Esophagus squamous epithelium (tissue), 5 donors: ENCODE results near the gene TMEM63A. TPM values are rescaled to one million over a fixed set of nuclear protein-coding genes. Genes with fewer than 3 reads are reported as not detected.
A peak's percentile ranks its signal among the peaks of the same experiment; 100 is the strongest.

Experiments used
- DNase-seq: peaks from one replicate; lab custom pipeline; 2025; lab: John Stamatoyannopoulos, UW
- H3K27ac ChIP-seq, 4 donors: fragments of 200-600 bp; sonication (generic); one replicate each; pipeline ENCODE4 v1.5.1; 2016 to 2019; ENCODE audit warnings: mild to moderate bottlenecking in 1 of 4
- H3K27me3 ChIP-seq, 4 donors: fragments of 200-600 bp; sonication (generic); 1 replicate in 3 of 4; 2 replicates in 1 of 4; pipeline versions ENCODE4 v1.5.1 to v1.6.0; 2017 to 2021; ENCODE audit warnings: antibody characterized with exemption in 1 of 4
- H3K36me3 ChIP-seq, 3 donors: fragments of 200-600 bp; sonication (generic); one replicate each; pipeline ENCODE4 v1.5.1; 2016 to 2019
- H3K4me1 ChIP-seq, 3 donors: fragments of 200-600 bp; sonication (generic); one replicate each; pipeline ENCODE4 v1.5.1; 2017 to 2019
- H3K4me3 ChIP-seq, 4 donors: fragments of 200-600 bp; sonication (generic); 1 replicate in 3 of 4; 2 replicates in 1 of 4; pipeline ENCODE4 v1.5.1; 2016 to 2019; ENCODE audit warnings: mild to moderate bottlenecking in 2 of 4, moderate library complexity in 1 of 4
- H3K9me3 ChIP-seq, 3 donors: fragments of 200-600 bp; sonication (generic); one replicate each; pipeline ENCODE4 v1.5.1; 2016 to 2019
- POLR2A ChIP-seq, 4 donors: fragments of 450-650 bp; IDR thresholded peaks; one replicate each; pipeline ENCODE4 v1.6.1; 2017; ENCODE audit warnings: antibody characterized with exemption in 4 of 4, mild to moderate bottlenecking in 4 of 4, moderate library complexity in 3 of 4
- WGBS, 2 donors: methylation state at CpG; one replicate each; pipeline ENCODE4 v1.1.5; 2018; 5-methylcytosine and 5-hydroxymethylcytosine counted together
- intact Hi-C: fragments of 100-400 bp; cut with DNase I; formaldehyde crosslinking; loops from one replicate; pipeline ENCODE4 v1.15.0; 2022
- total RNA-seq, 4 donors: library from RNA; depleted of rRNA; stranded (reverse); fragments of >200 nt; gene quantifications; one replicate each; pipeline ENCODE4 v1.1.0, GENCODE V29; 2016
- TF ChIP-seq, protein P1 (sequence below), 6 experiments: fragments of 450-650 bp in 4 of 6; fragments of 200-600 bp in 2 of 6; sonication (generic) in 2 of 6; IDR thresholded peaks; one replicate each; pipeline ENCODE4 v1.5.1; 2016 to 2019; ENCODE audit warnings: antibody characterized with exemption in 6 of 6, mild to moderate bottlenecking in 4 of 6, moderate library complexity in 4 of 6
- donor health status: DM: yes; HTN: yes; CAD: no.

Gene TMEM63A
- total RNA-seq, 4 donors from 2014 or later: 9.8 to 27.1 (median 18.3) TPM

DNA sequence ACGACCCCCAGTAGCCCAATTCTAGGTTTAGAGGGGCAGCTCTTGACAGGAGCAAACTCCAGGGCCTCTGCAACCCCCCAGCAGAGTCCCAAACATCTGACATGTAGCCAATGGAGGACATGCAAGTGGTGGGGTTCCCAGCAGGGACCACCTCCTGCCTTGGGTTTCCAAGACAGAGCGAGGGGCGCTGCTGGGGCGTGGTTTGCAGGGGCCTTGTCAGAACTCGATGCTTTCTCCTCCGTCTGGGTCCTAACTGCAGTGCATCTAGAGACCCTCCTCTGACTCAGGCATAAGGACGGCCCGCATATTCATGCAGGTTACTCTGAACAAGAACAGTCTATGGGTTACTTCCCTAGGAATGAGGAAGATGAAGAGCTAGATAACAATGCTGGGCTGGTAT, 55.1 kb downstream of the TMEM63A start:
- H3K4me1 ChIP-seq: peaks cover 16 to 55% (median 37%) of the 10 kb centered on the region in 3 donors

DNA sequence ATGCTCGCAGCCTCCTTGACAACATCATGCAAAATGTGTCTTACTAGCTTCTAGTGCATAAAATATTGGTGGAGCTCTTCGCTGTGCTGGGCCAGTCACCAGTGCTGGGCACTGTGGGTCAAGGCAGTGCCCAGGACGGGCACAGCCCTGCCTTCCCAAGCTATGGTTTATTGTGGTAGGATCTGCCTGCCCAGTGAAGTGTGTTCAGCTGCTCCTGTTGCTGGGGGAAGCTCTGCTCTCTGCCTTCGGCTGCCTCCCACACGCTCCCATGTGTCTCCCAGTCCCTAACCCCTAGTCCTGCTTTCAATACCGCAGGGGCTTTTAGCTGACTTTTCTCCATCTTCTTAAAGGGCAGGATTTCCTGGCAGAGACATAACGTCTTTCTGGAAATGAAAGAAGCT, 56.6 kb downstream of the TMEM63A start:
- no peak overlapping the region for H3K4me3 ChIP-seq
- intact Hi-C loops: no loop called here
- no peaks in the 10 kb centered on the region for H3K9me3 ChIP-seq
- WGBS, 2 donors: 60 to 66% methylated on average over 5 of the region's 7 CpGs
- no peak for TF ChIP-seq POLR2A (IDR thresholded peaks at IDR 0.05)
- TF ChIP-seq, protein P1, sequence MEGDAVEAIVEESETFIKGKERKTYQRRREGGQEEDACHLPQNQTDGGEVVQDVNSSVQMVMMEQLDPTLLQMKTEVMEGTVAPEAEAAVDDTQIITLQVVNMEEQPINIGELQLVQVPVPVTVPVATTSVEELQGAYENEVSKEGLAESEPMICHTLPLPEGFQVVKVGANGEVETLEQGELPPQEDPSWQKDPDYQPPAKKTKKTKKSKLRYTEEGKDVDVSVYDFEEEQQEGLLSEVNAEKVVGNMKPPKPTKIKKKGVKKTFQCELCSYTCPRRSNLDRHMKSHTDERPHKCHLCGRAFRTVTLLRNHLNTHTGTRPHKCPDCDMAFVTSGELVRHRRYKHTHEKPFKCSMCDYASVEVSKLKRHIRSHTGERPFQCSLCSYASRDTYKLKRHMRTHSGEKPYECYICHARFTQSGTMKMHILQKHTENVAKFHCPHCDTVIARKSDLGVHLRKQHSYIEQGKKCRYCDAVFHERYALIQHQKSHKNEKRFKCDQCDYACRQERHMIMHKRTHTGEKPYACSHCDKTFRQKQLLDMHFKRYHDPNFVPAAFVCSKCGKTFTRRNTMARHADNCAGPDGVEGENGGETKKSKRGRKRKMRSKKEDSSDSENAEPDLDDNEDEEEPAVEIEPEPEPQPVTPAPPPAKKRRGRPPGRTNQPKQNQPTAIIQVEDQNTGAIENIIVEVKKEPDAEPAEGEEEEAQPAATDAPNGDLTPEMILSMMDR (IDR thresholded peaks at IDR 0.05): no peak
- H3K4me1 ChIP-seq: peaks cover 16 to 70% (median 47%) of the 10 kb centered on the region in 3 donors
- no peaks in the 10 kb centered on the region for H3K27me3 ChIP-seq
- peaks cover 2 to 56% (median 5%) of the 10 kb centered on the region in 3 donors for H3K36me3 ChIP-seq
- H3K27ac ChIP-seq: peak overlapping the region in 3 of 4 donors; percentile 19 to 62 (median 50)
- DNase-seq: no peak

More for the DNA sequence above, 55.1 kb downstream of the TMEM63A start:
- H3K4me3 ChIP-seq: no peak overlapping the region
- H3K27me3 ChIP-seq: no peaks in the 10 kb centered on the region
- WGBS, 2 donors: 66% methylated on average over 2 of the region's 8 CpGs; no CpG with 5 or more reads in 1 of the 2 donors
- intact Hi-C loops: no loop called here
- peak overlapping the region in 3 of 4 donors; percentile 5 to 48 (median 43) for H3K27ac ChIP-seq
- TF ChIP-seq, protein P1 (IDR thresholded peaks at IDR 0.05): no peak
- no peak for TF ChIP-seq POLR2A (IDR thresholded peaks at IDR 0.05)
- no peak for DNase-seq
- H3K36me3 ChIP-seq: peaks cover 14 to 68% (median 15%) of the 10 kb centered on the region in 3 donors
- H3K9me3 ChIP-seq: no peaks in the 10 kb centered on the region

DNA sequence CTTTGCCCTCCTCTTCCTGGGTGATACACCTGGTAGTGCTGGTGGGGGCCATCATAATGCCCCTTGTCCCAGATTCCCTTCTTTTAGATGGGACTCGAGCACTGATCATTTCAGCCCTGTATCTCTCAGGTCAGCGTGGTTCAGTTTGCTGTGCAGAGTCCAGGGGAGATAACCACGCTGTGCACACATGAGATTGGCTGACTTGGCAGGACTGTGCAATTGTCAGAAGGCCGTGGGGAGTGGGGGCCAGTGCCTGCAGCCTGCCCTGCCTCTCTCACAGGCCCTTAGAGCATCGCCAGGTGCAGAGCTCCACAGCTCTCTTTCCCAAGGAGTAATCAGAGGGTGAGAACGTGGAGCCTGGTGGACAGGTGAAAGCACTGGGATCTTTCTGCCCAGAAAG, 57.1 kb downstream of the TMEM63A start:
- Histone ChIP-seq H3K27me3 (no peaks in the 10 kb centered on the region), H3K36me3 (peaks cover 0 to 51% (median 5%) of the 10 kb centered on the region in 3 donors), H3K4me3 (no peak overlapping the region), H3K27ac (peak overlapping the region in 1 of 4 donors; percentile 62), H3K9me3 (no peaks in the 10 kb centered on the region), H3K4me1 (peaks cover 16 to 75% (median 53%) of the 10 kb centered on the region in 3 donors)
- 65% methylated on average over 3 to 5 of the region's 6 CpGs for WGBS, 2 donors
- DNase-seq: no peak
- no peak for TF ChIP-seq POLR2A (IDR thresholded peaks at IDR 0.05)
- TF ChIP-seq, protein P1 (IDR thresholded peaks at IDR 0.05): no peak
- intact Hi-C loops: no loop called here

DNA sequence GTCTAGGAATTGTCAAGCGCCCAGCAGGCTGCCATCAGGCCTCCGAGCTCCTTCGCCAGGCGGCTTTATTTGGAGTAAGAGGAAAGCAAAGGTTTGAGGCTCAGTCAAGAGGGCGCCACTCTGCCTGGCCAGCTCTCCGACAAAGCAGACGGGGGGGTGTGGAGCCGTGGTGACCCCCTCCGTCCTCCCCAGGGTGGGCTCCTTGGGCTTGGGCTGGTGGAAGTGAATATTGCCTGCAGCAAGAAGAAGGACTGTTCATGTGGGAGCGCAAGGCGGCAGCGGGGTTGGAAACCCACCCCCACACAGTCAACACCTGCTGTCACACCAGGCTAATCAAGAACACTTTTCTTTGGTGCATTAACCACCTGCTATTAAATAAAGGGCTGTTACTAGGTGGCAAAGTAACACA, 57.6 kb downstream of the TMEM63A start:
- Histone ChIP-seq H3K4me1 (peaks cover 16 to 81% (median 58%) of the 10 kb centered on the region in 3 donors), H3K27me3 (no peaks in the 10 kb centered on the region), H3K4me3 (no peak overlapping the region), H3K27ac (peak overlapping the region in 1 of 4 donors; percentile 60), H3K36me3 (peaks cover 0 to 45% (median 5%) of the 10 kb centered on the region in 3 donors), H3K9me3 (no peaks in the 10 kb centered on the region)
- whole genome bisulfite sequencing, 2 donors: 75 to 88% methylated on average over 6 to 10 of the region's 12 CpGs
- intact Hi-C loops: no loop called here
- no peak for TF ChIP-seq POLR2A (IDR thresholded peaks at IDR 0.05)
- TF ChIP-seq, protein P1 (IDR thresholded peaks at IDR 0.05): no peak
- DNase-seq: no peak

DNA sequence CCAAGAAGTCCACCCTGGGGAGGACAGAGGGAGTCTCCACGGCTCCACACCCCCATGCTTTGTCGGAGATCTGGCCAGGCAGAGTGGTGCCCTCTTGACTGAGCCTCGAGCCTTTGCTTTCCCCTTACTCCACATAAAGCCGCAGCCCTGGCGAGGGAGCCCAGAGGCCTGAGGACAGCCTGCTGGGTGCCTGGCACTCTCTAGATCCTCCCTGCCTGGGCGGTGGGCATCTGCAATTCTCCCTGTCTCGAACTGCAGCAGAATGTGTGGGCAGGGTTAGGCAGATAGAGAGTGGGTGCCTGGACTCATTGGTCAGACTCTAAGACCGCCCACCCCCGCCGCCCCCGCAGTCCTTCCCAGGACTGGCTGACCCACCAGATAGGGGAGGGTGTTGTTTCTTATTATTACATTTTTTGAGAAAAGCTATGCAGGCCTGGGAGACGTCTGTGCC, 58.3 kb downstream of the TMEM63A start:
- WGBS, 2 donors: 60 to 80% methylated on average over 1 to 2 of the region's 12 CpGs
- peaks cover 16 to 86% (median 62%) of the 10 kb centered on the region in 3 donors for H3K4me1 ChIP-seq

More for the DNA sequence above, 58.3 kb downstream of the TMEM63A start:
- peak overlapping the region in 3 of 4 donors; percentile 25 to 60 (median 30) for H3K27ac ChIP-seq
- H3K9me3 ChIP-seq: no peaks in the 10 kb centered on the region
- no peak overlapping the region for H3K4me3 ChIP-seq
- peaks cover 0 to 38% (median 5%) of the 10 kb centered on the region in 3 donors for H3K36me3 ChIP-seq
- TF ChIP-seq POLR2A (IDR thresholded peaks at IDR 0.05): no peak
- TF ChIP-seq, protein P1 (IDR thresholded peaks at IDR 0.05): no peak
- intact Hi-C loops: no loop called here
- H3K27me3 ChIP-seq: no peaks in the 10 kb centered on the region
- no peak for DNase-seq
